GM21390 (cell line): ENCODE results near the gene SIRPB2.
"Not testable (repeated sequence)": the region's sequence is repeated elsewhere in the genome, so short reads cannot be mapped to it uniquely, and the experiment has no call there.

Experiments
- ATAC-seq: cut with Tn5 transposase; IDR thresholded peaks from one replicate; pipeline ENCODE4 v1.9.1; 2021; ENCODE audit not compliant: unreplicated experiment

Gene SIRPB2

DNA sequence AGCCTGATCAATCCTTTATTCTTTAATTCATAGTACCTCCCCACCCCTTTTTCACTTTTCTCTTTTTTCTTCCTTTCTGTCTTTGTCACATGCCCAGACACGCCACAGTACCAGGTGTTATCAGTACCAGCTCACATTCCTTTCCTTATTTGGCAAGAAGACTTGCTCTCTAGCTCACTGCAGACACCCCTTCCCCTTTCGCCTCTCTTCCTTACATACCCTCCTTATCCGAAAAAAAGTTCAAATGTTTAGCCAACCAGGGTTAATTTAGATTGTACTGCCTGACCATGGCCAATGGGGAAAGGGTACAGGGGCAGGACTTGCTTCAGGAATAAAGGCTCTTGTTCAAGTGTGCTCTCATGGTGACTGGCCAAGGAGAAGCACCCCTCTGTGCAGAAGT, 9.3 kb upstream of the SIRPB2 start:
- ATAC-seq, result no peak

DNA sequence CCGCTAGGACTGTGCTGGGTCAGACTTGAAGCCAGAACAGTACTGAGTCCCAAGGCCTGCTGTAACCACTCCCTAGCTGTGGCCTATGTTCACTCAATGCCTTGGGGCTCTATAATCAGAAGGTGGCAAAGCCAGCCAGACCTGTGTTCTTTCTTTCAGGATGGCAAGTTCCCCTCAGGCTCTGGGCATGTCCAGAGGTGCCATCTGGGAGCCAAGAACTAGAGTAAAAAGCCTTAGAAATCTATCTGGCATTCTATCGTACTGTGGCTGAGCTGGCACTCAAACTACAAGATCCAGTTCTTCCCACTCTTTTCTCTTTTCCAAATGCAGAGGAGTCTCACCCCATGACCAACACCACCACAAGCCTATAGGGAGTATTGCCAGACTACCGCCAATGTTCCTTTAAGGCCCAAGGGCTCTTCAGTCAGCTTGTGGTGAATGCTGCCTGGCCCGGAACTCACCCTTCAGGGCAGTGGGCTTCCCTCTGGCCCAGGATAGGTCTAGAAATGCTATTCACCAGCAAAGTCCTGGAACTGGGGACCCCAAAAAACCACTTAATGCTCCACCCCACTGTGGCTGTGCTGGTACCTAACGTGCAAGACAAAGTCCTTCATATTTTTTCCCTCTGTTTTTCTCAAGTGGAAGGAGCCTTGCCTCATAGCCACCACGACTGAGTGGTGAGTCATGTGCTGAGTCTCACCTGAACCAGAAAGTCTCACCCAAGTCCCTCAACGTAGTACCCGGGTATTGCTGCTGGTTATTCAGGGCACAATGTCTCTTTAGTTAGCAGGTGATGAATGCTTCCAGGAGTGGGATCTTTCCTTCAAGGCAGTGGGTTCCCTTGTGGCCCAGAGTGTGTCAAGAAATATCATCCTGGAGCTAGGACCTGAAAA, 8.6 kb upstream of the SIRPB2 start:
- no peak for ATAC-seq

DNA sequence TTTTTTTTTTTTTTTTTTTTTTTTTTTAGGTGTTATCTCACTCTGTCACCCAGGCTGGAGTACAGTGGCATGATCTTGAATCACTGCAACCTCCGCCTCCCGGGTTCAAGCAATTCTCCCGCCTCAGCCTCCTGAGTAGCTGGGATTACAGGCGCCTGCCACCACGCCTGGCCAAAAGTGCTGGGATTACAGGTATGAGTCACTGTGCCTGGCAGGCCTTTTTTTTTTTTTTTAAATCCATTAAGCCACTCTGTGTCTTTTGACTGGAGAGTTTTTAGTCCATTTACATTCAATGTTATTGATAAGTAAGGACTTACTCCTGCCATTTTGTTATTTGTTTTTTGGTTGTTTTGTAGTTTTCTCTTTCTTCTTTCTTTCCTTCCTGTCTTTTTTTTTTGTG, 6.2 kb upstream of the SIRPB2 start:
- ATAC-seq, result not testable (repeated sequence)

DNA sequence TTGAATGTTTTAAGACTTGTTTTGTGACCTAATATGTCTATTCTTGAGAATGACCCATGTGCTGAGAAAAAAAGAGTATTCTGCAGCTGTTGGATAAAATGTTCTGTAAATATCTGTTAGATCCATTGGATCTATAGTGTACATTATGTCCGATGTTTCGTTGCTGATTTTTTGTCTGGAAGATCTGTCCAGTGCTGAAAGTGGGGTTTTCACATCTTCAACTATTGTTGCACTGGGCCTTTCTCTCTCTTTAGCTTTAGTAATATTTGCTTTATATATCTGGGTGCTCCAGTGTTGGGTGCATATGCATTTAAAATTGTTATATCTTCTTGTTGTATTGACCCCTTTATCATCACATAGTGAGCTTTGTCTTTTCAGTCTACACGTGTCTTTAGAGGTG, 5.7 kb upstream of the SIRPB2 start:
- ATAC-seq, result no peak

DNA sequence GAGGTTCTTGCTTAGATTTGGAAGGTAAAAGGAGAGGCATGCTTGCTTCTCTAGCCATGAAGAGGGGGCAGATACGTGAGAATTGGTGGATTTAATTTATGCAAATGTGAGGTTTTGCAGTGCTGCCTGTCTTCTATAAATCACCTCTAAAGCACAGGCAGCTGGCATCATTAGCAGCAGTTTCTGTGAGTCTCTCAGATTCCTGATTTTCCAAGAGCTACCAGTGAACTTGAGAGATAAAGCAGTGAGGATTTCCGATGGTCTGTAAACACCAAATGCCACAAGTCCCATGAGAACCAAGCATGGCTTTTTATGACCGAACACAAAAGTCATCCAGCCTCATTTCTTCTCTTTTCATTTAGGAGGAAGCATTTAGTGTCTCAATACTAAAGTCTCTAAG, 3.2 kb upstream of the SIRPB2 start:
- ATAC-seq, result no peak

DNA sequence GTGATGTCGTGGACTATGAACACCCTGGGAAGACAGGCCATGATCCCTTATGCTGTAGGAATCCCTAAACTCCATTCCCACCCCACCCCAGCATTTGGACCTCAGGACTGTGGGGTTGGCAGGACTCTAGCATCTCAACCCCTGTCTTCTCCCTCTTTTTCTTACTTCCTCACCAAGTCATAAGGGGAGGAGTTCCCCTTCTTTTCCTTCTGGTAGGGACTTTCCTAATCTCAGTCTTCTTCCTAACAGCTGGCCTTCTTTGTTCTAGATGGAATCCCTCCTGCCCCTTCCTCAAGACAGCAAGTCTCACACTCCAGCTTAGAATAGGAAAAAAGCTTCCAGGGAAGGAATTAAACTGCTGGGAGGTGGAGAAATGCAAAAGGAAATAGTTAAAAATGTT, 2.3 kb upstream of the SIRPB2 start:
- no peak for ATAC-seq

DNA sequence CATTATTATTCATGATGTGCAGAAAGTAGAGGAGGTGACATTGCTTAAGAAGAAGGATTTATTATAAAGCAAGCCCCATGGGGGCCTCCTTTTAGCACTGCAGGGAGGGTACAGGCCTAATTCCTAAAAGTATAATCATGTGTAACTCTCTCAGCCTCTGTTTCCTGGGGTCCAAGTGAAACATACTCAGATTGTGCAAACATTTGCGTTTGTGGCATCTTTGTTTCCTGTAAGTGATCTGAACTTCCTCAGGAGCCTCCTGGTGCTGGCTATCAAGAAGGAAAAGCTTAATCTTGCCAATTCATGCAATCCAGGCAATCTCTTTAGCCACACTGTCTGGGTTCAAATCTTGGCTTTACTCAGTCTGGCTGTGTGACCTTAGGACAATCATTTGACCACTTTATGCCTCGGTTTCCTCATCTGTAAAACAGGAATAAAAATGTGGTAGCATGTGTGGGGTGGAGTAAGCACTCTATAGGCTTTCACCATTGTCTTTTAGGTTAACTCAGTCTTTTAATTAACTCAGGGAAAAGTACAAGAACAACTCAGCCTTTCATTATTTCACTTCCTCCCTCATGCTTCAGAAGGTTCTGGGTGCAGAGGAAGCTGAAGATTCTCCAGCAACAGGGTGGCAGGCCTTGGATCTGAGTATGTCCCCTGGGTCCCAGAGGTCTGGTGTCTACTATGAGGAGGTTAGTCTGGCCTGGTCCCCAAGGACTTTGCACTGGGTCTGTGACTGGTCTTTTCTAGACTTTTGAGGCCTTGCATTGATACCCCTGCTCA, 831 bp upstream of the SIRPB2 start:
- ATAC-seq, result no peak

DNA sequence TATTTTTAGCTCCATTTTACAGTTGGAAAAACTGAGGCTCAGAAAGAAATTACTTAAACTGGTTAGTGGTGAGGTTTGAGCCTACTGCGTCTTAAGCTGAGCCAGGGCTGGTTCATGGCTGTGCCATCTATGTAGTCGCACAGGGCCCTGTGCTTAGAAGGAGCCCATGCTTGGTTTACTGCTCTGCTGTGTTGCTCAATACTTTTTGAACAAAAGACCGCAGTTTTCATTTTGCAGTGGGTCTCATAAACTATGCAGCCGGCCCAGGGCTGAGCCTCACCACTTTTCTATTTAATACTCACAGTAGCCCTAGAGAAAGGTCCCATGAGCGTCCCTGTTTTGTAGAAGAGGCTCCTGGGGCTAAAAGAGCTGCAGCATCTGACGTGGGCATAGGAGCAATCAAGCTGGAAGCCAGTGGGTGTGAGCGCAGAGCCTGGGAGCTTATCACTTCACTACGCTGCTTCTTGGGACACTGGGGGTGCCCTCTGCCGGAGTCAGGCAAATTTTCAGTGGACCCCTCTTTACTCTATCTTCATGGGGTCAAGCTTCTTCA, 501 bp downstream of the SIRPB2 start:
- ATAC-seq, result no peak

DNA sequence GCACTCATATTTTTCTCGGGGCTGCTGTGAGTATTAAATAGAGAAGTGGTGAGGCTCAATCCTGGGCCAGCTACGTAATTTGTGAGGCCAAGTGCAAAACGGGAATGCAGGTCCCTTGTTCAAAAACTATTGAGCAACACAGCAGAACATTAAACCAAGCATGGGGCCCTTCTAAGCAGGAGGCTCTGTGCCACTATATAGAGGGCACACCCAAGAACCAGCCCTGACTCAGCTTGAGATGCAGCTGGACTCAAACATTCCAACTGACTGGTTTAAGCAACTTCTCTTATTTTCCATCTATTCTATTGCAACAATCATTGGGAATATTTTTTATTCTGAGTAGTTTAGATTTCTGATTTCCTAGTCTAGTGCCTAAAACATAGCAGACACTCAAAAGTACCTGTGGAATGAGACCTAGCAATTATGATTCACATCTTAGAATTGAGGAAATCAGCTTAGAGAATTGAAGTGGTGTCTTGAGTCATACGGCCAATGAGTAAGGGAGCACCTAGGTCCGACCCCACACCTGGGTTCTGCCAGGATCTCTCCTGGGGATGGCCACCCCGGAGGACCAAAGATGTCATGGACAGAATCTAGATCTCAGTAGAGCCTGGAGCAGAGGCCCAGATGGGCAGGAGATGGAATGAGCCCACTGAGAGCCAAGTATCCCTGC, 1.3 kb downstream of the SIRPB2 start:
- ATAC-seq, result no peak

DNA sequence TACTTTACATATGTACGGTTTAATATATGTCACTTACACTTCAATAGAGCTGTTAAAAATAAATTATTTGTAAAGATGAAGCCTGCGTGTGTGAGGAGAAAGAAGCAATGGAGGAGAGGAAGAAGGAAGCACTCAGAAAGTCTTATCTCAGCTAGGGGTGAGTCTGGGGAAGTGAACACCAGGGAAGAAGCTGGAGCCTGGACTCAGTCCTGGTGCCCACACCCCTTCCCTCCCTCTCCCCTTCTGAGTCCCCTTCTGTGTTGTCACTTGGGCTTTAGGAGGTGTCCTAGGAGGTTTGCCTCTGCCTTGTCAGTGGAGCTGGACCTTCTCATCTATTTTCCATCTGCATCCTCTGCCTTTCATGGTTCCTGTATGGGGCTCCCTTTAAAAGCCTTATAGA, 1.9 kb downstream of the SIRPB2 start:
- no peak for ATAC-seq

DNA sequence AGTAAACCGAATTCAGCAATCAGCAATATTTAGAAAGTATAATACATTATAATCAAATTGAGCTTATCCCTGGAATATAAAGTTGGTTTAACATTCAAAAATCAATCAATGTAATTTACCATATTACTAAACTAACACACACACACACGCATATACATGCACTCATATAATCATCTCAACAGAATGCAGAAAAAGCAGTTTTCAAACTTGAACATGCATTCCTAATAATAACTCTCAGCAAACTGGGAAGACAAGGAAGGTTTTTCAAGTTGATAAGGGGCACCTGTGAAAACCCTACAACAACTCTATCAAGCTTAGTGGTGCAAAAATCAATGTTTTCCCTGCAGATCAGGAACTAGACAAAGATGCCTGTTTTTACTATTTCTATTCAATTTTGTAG, 4.7 kb downstream of the SIRPB2 start:
- no peak for ATAC-seq

DNA sequence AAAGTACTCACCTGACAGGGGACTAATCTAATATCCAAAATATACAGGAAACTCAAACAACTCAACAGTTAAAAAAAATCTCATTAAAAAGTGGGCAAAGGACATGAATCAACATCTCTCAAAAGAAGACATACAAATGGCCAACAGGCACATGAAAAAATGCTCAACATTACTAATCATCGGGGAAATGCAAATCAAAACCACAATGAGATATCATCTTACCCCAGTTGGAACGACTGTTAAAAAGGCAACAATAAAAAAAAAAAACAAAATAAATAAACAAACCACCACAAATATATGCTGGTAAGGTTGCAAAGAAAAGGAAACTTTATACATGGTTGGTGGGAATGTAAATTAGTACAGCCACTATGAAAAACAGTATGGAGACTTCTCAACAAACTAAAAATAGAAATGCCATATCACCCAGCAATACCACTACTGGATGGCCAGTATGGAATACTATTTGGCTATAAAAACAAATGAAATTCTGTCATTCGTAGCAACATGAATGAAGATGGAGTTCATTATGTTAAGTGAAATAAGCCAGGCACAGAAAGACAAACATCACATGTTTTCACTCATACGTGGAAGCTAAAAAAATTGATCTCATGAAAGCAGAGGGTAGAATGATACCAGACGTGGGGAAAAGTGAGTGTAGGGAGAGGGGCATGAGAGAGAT, 6.6 kb downstream of the SIRPB2 start:
- ATAC-seq, result no peak

DNA sequence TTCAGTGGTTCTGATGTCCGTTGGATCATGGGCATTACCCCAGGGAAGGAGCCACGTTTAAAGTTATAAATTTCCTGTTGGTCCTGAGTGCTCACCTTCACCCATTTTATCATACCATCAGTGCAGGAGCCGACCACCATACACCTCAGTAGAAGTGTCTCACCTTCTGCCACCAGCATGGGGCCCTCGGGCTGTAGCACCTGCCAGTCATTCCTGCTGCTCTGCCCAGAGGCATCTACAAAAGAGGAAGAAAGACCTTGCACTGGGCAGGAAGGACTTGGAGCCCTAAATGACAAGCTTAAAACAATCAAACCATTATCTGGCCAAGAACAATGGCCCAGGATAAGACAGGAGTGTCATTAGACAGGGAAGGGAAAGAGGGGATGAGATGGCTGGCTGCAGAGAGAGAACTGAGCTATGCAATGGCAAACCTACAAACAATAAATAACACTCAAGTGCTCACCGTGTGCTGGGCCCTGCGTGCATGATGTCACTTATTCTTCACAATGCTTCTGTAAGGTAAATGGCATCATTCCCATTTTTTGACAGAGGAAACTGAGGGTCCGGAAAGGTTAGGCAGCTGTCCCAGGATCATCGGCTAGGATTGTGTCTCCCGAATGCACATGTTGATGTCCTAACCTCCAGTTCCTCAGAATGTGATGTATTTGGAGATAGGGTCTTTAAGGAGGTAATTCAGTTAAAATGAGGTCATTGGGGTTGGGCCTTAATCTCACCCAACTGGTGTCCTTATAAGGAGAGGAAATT, 11.2 kb downstream of the SIRPB2 start:
- no peak for ATAC-seq

DNA sequence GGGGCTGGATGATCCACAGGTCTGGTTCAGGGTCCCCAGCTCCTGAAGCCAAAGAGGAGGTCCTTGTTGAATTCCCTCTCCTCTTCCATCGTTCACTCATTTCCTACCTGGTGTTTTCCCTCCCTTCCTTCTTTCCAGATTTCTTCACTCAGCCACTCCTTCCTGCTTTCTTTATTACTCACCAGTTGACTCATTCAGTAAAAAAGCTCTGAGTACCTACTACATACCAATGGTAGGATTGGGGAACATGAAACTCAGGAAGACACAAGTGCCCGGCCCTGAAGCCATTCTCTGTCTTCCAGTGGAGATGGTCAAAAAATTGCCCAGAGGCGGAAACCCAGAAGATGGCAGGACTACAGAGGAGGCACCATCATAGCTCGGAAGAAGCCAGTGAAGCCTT, 12.7 kb downstream of the SIRPB2 start:
- no peak for ATAC-seq

DNA sequence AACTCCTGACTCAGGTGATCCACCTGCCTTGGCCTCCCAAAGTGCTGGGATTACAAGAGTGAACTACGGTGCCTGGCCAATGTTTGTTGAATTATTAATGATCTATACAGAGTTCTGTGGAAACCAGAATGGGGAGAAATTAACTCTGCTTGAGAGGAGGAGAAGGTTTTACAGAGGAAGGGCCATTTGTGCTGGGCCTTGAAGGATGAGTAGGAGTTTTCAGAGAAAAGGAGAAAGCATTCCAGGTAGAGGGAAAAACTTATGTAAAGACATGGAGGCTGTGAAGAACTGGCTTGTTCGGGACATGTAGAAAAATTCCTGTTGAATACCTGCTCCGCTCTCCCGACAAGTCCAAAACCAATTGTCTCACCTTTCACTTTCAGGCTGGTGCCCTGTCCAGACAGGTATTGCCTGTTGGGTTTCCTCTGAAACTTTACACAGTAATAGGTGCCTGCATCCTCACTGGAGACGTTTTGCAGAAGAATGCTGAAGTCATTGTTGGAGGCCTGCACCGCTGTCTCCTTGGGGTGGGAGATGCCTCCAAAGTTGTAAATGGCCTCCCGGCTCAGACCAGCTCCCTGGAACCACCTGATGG, 13.2 kb downstream of the SIRPB2 start:
- no peak for ATAC-seq

DNA sequence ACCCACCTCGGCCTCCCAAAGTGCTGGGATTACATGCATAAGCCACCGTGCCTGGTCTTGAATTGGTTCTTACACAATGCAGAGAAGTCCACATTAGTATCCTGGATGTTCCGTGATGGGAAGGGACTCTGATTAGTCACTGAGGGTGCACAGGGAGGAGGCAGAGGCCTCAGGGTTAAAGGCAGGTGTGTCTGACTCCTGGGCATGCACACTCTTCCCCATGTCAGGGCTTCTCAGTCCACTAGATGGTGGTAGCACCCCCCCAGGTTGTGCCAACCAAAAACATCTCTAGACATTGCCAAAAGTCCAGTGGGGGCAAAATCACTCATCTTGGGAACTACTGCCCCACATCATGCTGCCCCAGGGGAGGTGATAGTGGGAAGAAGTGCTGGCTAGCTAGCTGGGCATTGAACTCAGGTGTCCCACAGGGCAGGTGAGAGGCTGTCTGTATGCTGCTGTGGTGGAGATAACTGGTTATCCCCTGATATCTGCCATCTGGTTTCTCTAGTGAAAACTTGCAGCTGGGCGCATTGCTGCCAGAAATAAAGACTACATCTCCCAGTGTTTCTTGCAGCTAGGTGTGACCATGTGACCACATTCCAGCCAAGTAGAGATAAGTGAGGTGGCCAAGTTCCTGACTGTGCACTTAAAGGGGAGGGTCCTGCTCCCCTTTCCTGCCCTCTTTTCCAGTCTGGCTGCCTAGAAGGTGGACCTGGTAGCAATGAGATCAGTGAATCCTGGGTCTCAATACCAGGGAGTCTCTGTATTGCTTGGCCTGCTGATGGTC, 16.2 kb downstream of the SIRPB2 start:
- ATAC-seq, result no peak

DNA sequence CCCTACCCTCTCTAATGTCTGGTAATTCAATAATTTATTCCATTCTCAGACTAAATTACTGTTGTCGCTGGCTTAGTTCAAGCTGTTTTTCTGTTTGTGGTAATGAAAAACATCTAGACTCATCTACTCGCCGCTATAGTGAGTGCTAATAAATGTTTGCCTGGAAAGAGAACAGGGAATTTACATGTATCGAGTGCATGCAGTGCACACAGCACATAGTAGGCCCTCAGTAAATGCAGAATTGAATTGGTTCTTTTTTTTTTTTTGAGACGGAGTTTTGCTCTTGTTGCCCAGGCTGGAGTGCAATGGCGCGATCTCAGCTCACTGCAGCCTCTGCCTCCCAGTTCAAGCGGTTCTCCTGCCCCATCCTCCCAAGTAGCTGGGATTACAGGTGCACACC, 16.9 kb downstream of the SIRPB2 start:
- no peak for ATAC-seq

DNA sequence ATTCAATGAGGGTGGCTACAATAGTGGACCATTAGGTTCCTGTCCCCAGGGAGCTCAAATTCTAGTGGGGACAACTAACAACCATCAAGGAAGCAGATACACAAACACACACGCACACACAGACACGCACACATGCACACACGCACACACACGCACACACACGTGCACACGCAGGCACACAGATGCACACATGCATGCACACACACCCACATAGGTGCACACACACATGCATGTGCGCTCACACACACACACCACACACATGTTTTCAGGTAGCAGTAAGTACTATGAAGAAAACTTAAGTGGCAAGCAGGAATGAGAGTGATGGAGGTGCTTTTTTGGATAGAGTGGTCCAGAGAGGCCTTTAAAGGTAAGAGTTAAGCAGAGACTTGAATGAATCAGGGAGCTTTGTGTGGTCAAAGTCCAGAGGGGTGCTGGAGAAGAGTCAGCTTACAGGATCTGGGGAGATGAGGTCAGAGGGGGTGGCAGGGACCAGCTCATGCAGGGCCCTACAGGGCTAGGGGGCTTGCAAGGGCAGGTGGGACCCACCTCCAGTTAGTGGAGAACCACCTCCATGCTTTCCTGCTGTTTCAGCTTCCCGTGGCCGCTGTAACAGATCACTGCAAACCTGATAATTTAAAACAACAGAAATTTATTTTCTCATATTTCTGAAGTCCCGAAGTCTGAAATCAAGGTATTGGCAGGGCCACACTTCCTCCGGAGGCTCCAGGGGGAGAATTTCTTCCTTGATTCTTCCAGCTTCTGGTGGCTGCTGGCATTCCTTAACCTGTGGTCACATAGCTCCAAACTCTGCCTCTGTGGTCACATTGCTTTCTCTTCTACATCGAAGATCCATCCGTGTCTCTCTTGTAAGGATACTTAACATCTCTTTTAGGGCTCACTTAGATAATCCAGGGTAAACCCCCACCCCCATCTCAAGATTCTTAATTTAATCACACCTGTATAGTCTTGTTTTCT, 17.7 kb downstream of the SIRPB2 start:
- ATAC-seq, result no peak
